Activated CD4-positive, CD25-positive, alpha-beta regulatory T cell treated with anti-CD3 and anti-CD28 coated beads, Interleukin-2, amount 50 U/mL, for 24 hours (primary cell): Measurements from ENCODE around the gene CCDC12.

Source experiments
- ATAC-seq, 2 donors: fragments of 150-1000 bp; cut with Tn5 transposase; one replicate each; pipeline ENCODE4 v1.10.0; 2021; ENCODE audit warnings: mild to moderate bottlenecking in 1 of 2, moderate library complexity in 1 of 2

Gene CCDC12

DNA sequence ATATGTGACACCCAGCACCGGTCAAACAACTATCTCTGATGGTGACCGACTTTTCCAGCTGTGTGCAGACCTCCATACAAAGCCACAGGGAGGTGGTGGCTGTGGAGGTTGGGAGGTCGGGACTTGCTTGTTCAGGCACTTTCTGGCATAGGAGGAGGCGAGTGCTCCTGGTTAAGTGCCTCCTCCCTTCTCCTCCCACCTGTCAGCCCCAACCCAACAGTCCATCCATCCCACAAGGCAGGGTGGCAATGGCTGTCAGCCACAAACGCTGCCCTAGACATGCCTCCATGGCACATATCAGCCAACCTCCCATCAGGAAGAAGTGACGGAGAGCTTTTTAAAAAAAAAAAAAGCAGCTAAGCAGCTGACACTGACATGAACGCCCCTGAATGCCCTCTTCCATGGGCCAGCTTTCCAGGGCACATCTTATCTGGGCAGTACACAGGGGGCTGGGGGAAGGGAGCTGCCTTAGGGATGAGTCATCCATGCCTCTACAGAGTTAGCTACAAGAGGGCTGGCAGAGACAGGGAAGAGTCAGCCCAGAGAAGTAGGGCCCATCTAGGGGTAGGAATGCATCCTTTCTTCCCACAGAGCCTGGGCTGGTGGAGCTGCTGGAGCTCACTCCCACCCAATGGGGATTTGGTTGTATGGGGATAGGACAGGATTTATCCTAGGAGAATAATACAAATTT lies 41.2 kb downstream of the CCDC12 start:
- peak; percentile 23 to 39 for ATAC-seq

DNA sequence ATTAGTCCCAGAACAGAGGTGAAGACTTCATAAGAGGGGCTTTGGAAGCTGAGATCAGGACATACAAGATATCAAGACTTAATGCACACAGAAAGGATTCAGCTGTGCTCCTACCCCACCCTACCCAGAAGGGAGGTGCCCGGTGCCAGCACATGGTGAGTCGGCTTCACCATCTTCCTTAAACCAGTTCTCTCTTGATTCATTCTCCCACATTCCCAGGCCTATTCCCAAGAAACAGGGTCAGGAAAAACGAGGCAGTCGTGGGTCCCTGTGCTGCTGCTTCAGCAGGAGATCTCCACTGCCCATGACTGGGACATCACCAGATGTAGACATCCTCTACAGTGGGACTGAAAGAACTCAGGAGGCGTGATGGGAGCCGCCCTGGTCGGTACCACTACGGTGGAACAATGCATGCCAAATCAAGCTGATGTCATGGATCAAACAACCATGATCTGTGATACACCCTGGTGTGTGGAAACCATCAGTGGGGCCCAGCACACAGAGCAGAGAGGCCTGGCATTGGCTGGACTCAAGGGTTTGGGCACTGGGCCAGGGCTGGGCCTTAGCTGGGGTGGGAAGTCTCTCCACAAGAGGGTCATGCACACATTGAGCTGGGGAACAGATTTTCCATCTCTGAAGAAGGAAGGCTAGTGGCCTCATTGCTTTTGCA lies 41.9 kb downstream of the CCDC12 start:
- no peak for ATAC-seq

DNA sequence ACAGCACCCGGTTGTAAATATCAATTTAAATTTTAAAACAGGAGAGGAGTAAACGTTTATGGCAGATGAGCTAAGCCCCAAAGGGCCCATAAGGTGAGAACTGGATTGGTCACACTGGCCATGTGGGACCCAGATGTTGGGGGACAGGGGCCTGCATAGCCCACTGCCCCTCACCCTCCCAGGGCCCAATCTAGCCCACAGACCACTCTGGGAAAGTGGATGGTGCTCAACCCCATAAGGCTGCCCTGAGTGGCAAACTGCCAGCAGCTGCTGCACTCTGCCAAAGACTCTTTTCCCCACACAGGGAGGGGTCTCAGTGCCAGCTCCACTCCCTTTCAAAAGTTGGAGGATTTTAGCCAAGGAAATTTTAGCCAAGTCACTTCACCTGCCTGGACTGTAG lies 42.5 kb downstream of the CCDC12 start:
- ATAC-seq = no peak

DNA sequence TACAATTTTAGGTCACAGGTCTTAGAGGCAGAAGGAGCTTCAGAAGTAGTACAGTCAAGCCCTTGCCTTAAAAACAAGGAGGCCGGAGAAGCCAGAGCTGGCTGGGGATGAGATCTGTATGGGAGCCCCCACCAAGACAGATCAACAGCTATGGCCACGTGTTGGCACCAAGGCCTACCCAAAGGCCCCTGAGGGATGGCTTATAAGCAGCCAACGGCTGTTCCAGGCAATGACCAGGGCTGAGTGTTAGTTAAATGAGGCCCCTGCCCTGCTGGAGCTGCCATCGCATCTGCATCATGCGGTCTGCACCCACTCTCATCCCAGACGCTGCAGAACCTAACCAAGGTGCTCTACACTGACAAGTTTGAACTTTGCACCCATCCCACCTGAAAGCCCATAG lies 43.3 kb downstream of the CCDC12 start:
- no peak for ATAC-seq

DNA sequence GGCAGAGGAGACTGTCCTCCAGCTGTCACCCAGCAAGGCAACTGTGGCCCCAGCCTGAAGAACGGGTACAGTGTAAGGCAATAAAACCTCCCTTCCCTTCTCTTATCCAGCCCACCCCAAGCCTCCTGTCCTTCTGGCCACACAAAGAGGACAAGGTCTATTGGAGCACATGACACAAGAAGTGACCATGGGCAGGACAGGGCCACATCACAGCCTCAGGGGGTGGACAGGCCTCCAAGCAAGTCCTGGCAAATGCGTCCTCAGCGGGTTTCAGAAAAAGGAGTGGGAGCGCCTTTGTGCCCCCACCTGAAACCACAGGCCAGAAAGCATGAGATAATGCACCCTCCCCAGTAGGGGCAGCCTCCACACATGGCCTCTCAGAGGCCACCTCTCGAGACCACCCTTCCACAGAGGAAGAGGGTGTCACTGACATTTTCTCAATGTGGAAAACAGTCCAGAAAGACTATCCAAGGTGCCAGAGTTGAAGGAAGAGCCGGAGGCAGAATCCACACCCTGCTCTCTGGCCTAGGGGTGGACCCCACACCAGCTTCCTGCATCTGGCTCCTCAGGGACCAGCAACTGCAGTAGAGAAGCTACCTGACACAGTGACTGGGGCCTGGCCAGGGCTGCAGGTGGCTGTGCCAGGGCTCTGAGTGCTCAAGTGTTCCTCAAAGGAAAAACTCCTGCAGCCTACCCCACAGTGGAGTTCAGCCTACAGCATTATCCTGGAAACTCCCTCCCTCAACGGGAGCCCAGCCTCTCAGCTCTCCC lies 43.9 kb downstream of the CCDC12 start:
- no peak for ATAC-seq

DNA sequence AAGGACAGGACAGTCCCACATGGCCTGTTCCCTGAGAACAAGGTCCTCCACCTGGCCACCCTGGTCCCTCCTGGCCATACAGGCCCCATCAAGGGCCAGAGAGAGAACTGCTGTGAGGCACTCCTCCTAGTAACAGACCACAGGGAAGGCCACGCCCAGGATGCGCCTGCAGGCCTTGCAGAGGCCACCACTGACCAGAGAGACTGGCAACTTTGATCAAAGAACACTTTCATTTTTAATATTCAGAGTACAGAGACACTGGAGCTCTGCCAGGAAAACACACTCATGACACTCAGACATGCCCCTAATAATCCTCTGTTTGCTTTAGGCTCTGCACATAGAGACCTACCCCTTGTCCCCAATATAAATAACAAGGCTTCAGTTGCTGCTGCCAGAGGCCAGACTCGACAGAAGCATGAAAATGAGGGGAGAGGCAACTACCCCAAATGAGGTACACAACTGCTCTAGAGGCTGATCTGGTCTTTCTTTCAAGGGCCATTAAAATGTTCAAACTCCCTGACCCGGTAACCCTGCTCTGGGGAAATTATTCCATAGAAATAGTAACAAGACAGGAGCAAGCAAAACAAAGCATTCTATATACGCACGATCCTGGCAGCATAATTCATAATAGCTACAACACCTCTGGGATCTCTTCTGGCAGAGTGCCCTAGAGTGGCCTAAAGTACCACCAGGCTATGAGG lies 44.8 kb downstream of the CCDC12 start:
- ATAC-seq = peak in 1 of 2 donors; percentile 16

DNA sequence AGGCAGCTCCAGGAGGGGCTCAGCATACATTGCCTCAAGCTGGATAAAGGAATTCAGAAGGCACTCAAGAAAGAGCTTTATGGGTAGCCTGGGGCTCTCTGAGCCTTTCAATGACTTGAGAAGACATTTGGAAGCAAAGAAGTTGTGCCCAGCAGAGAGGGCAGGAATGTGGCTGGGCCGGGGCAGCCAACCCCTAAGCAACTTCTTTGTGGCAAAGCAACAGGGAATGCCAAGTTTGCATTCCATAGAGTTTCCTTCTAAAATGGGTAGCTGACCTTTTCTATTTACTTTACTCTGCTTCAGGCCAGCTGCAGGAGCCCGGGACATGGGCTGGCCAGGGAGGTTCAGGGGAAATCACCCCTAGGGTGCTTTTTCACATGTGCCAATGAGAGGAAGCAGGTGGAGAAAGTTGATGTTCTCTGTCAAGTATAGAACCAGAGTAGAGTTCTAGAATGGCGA lies 45.6 kb downstream of the CCDC12 start:
- no peak for ATAC-seq

DNA sequence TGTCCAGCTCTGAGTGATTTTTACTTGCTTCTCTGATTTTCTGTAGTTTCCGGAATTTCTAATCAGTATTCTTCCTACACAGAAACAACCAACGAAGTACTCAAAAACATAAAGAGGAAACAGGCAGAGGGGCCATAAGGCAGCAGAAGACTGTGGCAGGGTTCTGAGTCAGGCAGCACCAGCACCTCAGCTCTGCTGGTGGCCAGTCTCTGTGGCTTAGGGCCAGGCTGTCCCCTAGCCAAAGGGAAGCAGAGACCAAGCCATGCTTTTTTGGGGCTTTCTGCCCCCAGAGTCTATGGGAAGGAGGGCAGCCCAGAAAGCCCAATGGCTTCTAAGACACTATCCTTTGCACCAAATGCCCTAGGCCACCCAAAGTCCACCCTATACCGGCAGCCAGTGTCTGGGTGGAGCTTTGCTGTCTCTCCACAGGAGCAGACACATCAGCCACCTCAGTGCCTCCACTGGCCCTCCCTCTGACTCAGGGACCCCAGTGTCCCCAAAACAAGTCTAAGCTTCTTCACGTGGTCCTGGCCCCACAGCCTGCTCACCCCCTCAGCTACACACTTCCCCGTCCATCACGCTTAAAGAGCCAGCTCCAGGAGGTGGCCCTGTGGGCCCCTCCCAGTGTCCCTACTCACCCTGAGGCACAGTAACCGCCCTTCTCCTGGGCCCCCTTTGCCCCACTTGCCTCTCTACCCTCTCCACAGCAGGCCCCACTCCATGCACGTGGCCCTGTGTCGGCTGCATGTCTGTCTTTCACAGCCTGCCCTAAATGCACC lies 46.2 kb downstream of the CCDC12 start:
- ATAC-seq = no peak

DNA sequence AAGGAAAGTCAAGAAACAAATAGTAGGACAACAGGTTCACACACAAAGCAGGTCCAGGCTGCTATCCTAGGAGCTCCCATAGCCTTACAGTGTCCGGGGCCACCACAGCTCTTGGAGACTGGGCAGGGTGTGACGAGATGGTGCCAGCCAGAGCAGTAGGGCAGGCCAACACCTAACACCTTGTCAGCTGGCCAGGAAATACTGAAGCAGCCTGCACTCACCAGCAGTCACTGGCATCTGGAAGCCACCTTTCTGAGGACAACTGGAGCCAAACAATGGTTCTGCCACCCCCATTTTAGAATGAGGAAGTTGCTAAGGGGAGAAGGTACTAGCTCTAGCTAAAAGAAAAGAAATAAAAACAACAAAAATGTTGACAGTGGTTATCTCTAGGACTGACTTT lies 47.2 kb downstream of the CCDC12 start:
- no peak for ATAC-seq

DNA sequence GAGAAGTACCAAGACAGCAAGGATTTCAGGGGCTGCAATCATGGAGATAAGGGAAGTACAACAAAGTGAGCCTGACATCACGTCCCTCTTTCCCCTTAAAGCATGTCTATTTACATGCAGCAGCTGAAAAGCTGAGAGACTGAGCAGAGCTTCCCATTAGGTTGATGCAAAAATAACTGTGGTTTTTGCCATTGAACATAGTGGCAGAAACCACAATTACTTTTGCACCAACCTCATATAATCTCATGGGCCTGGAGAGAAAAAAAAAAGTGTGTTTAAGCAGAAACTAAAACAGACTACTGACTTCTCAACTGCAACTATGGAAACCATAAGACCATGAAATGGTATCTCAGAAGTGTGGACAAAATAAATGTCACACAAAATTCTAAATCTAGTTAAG lies 48.3 kb downstream of the CCDC12 start:
- no peak for ATAC-seq

DNA sequence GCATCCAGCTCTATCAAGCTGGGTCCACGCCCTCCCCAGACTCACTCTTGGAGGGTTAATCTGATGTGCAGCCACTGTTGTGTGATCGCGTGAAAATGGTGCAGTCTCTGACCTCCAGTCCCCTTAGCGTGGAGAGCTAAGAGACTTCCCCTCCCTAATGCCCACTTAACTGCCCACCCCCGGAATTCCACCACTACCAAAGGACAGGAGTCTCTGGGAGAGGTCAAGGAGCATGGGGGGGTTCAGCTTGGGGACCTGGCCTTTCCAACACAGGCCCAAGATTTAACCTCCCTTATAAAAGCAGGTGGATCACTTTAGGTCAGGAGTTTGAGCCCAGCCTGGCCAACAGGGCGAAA lies 48.8 kb downstream of the CCDC12 start:
- no peak for ATAC-seq

DNA sequence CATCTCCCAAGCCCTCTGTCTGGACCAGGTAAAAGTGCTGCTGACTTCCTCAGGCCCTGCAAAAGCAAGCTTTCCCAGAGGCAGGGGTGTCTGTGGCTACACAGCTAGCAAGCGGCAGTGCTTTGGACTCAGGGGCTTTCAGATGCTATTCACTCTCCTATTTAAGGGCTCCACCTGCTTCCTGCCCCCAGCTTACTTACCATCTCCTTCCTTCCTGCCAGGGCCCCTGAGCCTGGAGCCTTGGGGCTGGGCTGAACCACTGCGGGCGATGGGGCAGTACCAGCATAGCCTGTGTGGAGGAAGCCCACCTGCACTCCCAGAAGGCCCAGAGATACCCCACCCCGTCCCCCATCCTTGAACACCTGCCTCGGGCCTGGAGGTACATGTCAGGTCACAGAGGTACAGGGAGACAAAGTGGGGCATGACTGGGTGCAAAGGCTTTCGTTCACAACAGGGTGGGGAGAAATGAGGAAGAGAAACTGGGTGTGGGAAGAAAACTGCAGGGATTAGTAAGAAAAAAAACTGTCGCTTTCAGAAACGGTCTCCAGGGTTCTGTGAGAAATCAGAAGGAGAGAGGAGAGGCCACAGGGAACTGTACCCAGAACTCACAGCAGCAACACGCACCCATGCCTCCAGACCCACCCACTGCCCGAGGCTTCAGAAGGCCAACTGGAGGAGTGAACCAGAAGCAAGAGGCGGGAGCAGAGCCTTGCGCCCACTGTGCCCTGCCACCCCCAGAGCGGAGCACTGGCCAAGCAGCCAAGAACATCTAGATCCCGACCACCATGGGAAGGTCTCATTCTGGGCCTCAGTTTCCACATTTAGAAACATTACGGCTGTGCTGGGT lies 49.5 kb downstream of the CCDC12 start:
- ATAC-seq = peak; percentile 32 to 34

DNA sequence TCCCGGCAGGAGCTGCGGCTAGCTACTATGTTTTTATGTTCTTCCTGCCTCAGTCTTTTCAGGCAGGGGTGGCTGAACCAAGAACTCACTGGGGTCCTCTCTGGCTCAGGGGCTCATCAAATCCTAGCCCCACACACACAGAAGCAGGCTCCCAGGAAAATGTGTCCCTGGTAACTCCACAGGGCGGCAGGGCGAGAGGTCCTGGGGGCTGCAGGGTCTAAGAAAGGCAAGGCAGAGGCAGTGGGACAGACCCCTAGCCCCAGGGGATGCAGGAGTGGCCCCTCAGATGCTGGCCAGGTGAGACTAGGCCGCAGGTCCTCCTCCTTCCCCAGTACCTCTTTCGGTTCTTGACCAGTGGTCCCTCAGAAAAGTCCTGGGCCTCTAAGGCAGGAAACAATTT lies 50.1 kb downstream of the CCDC12 start:
- ATAC-seq = no peak

DNA sequence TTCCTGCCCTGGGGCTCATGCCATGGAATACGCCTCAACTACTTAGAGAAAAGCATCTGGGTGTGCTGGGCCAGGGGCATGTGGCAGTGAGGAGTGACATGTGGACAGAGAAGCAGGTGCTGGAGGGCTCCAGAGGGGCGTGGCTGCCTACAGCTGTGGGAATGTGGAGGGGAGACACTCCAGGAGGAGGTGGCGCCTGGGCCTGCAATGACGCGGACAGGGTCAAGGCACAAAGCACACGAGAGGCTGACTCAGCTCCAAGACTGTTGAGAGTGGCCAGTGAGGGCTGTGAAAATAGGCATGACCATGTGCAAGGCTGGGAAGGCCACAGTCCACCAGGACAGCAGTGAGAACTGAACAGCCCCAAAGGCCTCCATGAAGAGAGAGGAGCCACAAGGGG lies 50.5 kb downstream of the CCDC12 start:
- no peak for ATAC-seq

DNA sequence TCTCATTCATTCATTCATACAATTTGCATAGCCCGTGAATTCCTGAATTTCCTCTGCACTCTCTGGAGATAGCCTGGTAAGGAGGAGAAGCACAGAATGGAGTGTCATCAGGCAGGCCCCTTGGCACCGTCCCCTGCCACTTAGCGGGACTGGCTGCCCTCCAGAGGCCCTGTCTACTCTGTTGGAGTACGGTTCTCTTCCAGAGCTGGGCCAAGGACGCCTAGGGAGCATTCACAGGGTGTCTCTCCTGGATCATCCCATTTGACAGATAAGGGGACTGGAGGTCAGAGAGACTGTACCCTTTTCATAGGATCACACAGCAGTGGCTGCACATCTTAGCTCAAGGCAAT lies 51.0 kb downstream of the CCDC12 start:
- no peak for ATAC-seq

DNA sequence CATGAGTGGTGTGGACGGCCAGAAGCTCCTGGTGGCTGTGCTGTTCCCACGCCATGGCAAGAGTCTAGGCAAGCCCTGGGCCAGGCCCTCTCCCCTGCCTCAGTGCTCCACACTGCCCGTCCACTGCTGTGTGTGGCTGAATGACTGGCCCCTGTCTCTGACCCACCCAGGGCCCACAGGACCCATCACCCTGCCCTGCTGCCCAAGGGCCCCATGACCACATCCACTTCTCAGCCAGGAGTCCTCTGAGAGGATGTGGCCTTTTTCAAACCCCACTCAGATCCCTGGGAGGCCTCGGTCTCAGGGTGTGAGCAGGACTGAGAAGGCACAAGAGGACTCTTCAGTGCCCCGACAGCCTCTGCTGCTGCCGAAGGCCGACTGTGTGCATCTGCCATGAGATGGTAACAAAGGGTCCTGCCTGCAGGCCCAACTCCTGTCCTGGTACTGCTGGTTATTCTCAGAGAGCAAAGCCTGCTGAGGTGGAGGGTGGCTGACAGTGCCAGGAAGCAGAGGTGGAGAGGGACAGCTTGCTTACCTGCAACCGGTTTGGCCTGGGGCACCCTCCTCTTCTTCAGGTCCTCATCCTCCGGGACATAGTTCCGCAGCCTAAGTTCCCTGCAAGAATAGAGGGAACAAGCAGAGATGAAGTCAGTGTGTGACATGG lies 51.5 kb downstream of the CCDC12 start:
- ATAC-seq = no peak

DNA sequence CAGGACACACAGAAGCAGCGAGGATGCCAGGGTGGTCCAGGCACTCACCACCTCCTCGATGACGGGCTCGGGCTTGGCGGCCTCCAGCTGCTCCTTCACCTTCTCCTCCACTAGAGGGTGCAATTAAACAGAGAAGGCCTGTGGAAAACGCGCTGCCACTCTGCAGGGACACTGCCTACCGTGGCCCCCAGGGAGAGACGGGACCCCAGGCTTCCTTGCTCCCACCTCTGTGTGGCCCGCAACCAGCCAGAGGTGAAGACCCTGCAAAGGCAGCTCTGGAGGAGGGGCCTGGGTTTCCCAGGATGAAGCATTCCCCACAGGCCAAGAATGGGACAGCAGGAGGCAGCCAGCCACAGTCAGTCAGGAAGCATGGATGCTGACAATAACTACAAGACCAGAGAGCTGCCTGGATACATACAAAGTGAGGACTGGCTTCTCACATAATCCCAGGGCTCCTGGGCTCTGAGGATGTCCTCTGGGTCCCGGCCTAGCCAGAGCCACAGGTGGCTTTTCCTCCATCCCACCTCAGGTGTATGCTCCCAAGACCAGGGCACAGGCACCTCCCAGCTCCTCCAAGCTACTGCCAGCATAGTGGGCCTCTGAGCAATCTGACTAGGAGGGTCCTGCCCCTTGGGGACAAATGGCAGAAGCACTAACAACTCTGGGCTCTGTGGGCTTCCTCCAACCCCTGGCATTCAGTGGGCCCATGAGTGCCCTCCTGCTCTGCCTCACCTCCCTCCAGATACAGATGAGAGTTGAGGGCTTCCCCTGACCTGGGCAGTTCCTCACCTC lies 52.8 kb downstream of the CCDC12 start:
- ATAC-seq = no peak

DNA sequence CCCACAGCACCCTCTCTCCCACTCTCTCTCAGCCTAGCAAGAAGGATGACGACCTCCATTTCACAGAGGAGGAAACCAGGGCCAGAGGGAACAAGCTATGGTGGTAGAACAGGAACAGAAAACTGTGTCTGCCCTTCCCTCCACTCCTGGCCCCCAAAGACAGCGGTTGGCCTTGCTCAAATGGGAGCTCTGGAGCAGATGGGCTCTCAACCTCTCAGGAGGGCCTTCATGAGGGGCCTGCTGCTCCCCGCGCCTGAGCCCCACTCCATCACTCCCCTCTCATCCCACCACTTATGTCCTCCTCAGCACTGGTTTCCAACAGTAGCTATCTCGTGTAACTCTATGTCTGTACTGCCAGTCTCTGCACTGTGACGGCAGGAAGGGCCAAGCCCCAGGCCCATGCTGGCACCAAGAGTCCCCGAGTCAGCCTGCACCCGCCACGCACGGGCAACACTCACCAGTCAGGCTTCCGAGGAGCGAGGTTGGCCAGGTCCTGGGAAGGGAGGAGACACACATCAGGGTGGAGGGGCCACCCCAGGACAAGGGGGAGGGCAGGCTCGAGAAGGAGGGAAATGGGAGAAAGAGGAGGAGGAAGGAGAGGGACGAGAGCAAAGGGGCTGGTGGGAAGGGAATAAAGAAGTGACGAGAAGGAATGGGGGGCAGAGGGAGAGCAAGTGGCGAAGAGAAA lies 53.5 kb downstream of the CCDC12 start:
- ATAC-seq = no peak

DNA sequence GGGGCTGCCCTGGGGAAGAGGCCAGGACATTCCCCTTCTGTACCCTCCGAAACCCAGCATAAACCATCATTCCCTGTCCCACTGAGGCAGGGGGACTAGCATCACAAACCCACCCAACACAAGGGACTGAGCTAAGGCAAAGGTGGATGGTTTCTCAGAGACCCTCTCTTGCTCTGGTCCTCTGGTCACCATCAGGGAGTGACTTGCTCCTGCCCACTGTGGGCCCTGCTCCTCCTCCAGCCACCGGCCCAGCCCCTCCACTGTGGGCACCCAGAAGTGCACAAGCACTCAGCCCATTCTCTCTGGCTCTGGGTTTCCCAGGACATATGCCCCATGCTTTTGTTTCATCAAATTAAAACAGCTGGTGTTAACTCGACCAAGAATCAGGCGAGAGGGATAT lies 54.1 kb downstream of the CCDC12 start:
- ATAC-seq = no peak

DNA sequence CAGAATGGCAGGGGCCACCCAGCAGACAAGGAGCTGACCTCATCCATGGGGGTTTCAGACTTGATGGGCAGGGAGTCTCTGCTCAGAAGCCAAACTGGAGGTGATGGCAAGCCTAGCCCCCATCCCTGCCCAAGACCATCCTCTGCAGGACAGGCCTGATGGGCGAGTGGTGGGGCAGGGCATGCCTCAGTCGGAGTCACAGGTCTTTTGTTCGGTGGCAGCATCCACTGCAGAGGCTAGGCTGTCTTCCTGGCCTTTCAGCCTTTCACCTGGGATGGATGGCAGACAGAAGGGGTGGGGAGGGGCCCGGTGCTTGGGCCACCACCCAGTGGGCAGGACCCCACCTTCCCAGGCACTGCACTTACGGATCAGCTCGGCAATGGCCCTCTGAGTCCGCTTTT lies 54.7 kb downstream of the CCDC12 start:
- ATAC-seq = no peak
